ENCODE measurements around the gene PLEKHA4. TPM values are rescaled to one million over a fixed set of nuclear protein-coding genes. Genes with fewer than 3 reads are reported as not detected.

Gene PLEKHA4
- total and polyA plus RNA-seq, 9 of the 15 experiments (the other 6 are each of a cell fraction or from before 2014, with no cell fraction given): 0.07 to 30.8 (median 11.4) TPM

GRCh38 chr19:48874303-48875135 lies 6.1 kb upstream of the PLEKHA4 start (continued):
- no peak for TF ChIP-seq SFPQ (IDR thresholded peaks at IDR 0.05; ENCODE audit: low read depth, low read length)
- no peak for TF ChIP-seq ZNF140 (CRISPR knock-in tag; IDR thresholded peaks at IDR 0.05)
- TF ChIP-seq BRF1 (IDR thresholded peaks at IDR 0.05; ENCODE audit: borderline replicate concordance, extremely low read depth, insufficient read length): no peak
- no peak for TF ChIP-seq ETS2 (tag; IDR thresholded peaks at IDR 0.05; ENCODE audit: borderline replicate concordance, poor library complexity, severe bottlenecking)
- TF ChIP-seq ZKSCAN3 (CRISPR knock-in tag; IDR thresholded peaks at IDR 0.05): no peak
- no peak for TF ChIP-seq PHF20 (IDR thresholded peaks at IDR 0.05; ENCODE audit: partially characterized antibody)
- TF ChIP-seq ZNF212 (CRISPR knock-in tag; IDR thresholded peaks at IDR 0.05): no peak
- peak in 1 of 2 experiments; percentile 62; a peak in 2 of 4 replicates for TF ChIP-seq SIN3A (IDR thresholded peaks at IDR 0.05; ENCODE audit: borderline replicate concordance in 2 of 2, control insufficient read depth in 1 of 2, low read depth in 2 of 2, low read length in 2 of 2)
- TF ChIP-seq ZNF24 (IDR thresholded peaks at IDR 0.05): no peak
- TF ChIP-seq NCOA6 (IDR thresholded peaks at IDR 0.05): no peak
- TF ChIP-seq ZNF561 (CRISPR knock-in tag; conservative IDR thresholded peaks at IDR 0.05): no peak
- no peak for TF ChIP-seq STAT5A (IDR thresholded peaks at IDR 0.05; ENCODE audit: borderline replicate concordance, low read length)
- no peak for TF ChIP-seq ZNF699 (CRISPR knock-in tag; IDR thresholded peaks at IDR 0.05; ENCODE audit: insufficient replicate concordance)
- TF ChIP-seq ZSCAN32 (CRISPR knock-in tag; IDR thresholded peaks at IDR 0.05): no peak
- no peak for TF ChIP-seq ZNF133 (CRISPR knock-in tag; IDR thresholded peaks at IDR 0.05)
- TF ChIP-seq NKRF (IDR thresholded peaks at IDR 0.05; ENCODE audit: borderline replicate concordance): peak; percentile 36; the same call in 1 of the 2 replicates
- TF ChIP-seq KAT8 (IDR thresholded peaks at IDR 0.05; ENCODE audit: low read depth): no peak
- TF ChIP-seq JUN (IDR thresholded peaks at IDR 0.05; ENCODE audit: borderline replicate concordance, low read depth, low read length): peak; percentile 48; the same call in 1 of the 2 replicates
- no peak for TF ChIP-seq JUN (CRISPR knock-in tag; IDR thresholded peaks at IDR 0.05; ENCODE audit: borderline replicate concordance)
- TF ChIP-seq MYNN (IDR thresholded peaks at IDR 0.05): 0 out of 2 replicates have a peak, but pooled peaks have one; percentile 4
- TF ChIP-seq MYNN (CRISPR knock-in tag; IDR thresholded peaks at IDR 0.05): no peak
- TF ChIP-seq RAD51 (IDR thresholded peaks at IDR 0.05; ENCODE audit: borderline replicate concordance, low read depth): no peak
